GM18519 (cell line): Measurements from ENCODE around the gene GPR179.
A peak's percentile ranks its signal among the peaks of the same experiment; 100 is the strongest.

ENCODE experiments used
- ATAC-seq: cut with Tn5 transposase; IDR thresholded peaks from one replicate; pipeline ENCODE4 v1.9.1; 2021; ENCODE audit warnings: mild to moderate bottlenecking, moderate library complexity; ENCODE audit not compliant: unreplicated experiment, low FRiP score

Gene GPR179, protein sequence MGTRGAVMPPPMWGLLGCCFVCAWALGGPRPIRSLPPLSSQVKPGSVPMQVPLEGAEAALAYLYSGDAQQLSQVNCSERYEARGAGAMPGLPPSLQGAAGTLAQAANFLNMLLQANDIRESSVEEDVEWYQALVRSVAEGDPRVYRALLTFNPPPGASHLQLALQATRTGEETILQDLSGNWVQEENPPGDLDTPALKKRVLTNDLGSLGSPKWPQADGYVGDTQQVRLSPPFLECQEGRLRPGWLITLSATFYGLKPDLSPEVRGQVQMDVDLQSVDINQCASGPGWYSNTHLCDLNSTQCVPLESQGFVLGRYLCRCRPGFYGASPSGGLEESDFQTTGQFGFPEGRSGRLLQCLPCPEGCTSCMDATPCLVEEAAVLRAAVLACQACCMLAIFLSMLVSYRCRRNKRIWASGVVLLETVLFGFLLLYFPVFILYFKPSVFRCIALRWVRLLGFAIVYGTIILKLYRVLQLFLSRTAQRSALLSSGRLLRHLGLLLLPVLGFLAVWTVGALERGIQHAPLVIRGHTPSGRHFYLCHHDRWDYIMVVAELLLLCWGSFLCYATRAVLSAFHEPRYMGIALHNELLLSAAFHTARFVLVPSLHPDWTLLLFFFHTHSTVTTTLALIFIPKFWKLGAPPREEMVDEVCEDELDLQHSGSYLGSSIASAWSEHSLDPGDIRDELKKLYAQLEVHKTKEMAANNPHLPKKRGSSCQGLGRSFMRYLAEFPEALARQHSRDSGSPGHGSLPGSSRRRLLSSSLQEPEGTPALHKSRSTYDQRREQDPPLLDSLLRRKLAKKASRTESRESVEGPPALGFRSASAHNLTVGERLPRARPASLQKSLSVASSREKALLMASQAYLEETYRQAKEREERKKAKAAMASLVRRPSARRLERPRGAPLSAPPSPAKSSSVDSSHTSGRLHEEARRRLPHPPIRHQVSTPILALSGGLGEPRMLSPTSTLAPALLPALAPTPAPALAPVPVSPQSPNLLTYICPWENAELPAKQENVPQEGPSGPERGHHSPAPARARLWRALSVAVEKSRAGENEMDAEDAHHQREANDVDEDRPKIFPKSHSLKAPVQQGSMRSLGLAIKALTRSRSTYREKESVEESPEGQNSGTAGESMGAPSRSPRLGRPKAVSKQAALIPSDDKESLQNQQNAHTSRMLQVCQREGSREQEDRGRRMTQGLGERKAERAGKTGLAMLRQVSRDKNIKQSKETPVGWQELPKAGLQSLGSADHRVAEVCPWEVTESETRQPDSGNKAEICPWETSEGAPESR (N-terminal part only)

GRCh38 chr17:38343608-38344419 lies at the start of gene GPR179:
TSS of gene GPR179 (minus strand) at chr17:38343956. CDS start at chr17:38343789, 167 bp downstream.
- no peak for ATAC-seq

GRCh38 chr17:38379448-38379847 lies 35.7 kb upstream of the GPR179 start:
- ATAC-seq = no peak

DNA sequence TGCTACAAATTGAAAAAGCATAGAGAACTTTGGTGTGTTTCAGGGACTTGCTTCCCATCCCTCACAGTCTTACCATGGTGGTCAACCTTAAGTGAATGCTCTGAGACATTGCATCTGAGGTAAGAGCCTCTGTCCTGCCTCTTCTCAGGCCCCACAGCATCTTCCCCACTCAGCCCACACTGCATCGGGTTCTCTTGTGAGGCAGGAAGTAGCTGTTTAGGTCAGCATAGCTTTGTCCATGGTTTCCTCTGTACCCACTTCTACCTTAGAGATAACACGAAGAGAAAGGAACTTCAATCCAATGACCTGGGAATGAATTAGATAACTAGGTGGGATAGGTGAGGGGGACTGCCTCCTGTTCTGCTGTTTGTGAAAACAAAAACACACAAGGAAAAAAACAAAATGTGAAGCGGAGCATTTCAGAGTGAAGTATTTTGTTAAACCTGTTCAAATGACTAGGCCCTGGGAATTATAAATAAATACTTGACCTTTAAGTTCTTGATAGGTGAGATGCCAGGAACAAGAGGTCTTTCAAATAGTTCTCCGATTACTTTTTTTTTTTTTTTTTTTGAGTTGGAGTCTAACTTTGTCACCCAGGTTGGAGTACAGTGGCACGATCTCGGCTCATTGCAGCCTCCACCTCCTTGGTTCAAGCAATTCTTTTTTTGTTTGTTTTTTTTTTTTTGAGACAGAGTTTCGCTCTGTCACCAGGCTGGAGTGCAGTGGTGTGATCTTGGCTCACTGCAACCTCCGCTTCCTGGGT lies 25.5 kb upstream of the GPR179 start:
- ATAC-seq = no peak

DNA sequence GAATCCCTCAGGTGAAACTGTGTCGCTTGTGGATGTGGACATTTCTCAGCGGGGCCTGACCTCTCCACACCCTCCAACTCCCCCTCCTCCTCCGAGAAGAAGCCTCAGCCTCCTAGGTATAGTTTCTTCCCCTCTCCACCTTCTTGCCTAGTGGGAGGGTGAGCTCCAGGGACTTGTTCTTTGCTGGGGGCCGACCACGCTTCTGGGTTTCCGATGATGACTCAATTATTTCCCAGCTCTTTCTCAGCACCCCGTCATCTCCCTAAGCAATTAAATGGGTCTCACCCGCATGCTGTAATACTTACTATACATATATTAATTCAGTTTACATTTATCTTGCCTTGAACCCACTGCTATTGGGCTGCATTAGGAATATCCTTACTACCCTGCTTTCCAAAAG lies 21.0 kb upstream of the GPR179 start:
- no peak for ATAC-seq

DNA sequence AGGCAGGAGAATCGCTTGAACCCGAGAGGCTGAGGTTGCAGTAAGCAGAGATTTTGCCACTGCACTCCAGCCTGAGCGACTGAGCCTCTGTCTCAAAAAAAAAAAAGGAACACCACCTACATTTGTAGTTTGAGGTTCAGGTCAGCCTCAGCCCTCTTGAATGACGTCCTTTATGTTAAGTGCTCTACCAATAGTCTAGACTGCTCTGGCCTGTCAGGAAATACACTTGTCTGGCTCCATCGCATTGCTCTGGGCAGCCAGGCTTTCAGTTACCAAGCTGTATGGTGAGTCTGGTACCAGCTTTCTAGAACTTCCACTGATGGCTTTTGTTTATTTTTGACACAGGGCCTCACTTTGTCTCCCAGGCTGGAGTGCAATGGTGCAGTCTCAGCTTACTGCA lies 19.3 kb upstream of the GPR179 start:
- no peak for ATAC-seq

- ATAC-seq = no peak
These were observed 18.1 kb upstream of the GPR179 start for GRCh38 chr17:38361694-38362465.

- ATAC-seq = no peak
These were observed 15.1 kb upstream of the GPR179 start for GRCh38 chr17:38358586-38359513.

GRCh38 chr17:38357486-38358123 lies 13.8 kb upstream of the GPR179 start:
- no peak for ATAC-seq

- ATAC-seq = no peak
These were observed 11.5 kb upstream of the GPR179 start for GRCh38 chr17:38355251-38355650.

DNA sequence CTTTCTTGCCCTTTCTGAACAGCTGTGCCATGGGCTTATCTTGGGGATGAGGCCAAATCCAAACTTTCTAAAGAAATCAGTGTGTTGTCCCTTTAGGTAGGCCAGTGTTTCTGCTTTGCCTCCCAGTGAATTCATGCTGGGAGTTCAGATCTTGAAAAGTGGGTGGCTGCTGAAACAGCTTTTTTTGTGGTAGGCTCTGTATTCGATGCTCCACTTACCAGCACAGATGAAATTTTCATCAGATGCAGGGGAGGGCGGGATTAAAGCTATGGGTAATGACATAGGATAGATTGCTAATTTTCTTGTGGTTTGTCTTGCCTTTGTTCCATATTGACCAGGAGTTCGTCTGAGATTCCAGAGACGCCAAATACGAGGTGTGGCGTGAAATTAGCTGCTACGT lies 10.7 kb upstream of the GPR179 start:
- ATAC-seq = no peak

DNA sequence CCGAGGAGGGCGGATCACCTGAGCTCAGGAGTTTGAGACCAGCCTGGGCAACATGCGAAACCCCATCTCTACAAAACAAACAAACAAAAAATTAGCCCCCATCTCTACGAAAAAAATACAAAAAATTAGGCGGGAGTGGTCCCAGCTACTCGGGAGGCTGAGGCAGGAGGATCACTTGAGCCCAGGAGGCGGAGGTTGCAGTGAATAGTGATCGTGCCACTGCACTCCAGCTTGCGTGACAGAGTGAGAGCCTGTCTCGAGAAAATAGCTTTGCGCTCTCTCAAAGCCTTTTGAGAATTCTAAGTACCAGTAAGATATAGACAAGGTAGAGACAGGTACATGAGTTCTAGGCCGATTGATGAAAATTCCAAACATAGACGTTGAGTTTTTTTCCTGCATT lies 9.9 kb upstream of the GPR179 start:
- no peak for ATAC-seq

DNA sequence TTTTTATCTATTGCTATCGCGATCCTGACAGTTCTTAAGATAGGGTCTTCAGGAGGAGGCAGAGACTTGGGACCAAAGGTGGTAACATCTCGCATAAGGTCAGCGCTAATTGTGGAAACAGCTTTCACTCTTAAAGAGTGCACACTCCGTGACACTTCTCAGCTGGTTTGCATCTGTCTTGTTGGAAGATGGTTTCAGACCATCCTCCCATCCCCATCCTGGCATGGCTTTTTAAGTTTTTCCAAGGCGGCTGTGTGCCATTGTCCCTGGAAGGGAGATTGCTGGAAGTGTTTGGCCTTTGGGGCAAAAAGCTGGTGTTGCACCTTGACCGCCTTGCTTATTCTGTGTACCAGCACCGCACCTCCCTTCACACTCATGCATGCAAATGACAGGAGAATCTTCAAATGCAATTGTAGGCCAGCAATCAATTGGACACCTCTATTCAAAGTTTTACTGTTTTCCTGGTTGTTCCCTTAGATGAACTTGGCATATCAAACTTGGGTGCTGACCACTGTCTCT lies 9.4 kb upstream of the GPR179 start:
- no peak for ATAC-seq

DNA sequence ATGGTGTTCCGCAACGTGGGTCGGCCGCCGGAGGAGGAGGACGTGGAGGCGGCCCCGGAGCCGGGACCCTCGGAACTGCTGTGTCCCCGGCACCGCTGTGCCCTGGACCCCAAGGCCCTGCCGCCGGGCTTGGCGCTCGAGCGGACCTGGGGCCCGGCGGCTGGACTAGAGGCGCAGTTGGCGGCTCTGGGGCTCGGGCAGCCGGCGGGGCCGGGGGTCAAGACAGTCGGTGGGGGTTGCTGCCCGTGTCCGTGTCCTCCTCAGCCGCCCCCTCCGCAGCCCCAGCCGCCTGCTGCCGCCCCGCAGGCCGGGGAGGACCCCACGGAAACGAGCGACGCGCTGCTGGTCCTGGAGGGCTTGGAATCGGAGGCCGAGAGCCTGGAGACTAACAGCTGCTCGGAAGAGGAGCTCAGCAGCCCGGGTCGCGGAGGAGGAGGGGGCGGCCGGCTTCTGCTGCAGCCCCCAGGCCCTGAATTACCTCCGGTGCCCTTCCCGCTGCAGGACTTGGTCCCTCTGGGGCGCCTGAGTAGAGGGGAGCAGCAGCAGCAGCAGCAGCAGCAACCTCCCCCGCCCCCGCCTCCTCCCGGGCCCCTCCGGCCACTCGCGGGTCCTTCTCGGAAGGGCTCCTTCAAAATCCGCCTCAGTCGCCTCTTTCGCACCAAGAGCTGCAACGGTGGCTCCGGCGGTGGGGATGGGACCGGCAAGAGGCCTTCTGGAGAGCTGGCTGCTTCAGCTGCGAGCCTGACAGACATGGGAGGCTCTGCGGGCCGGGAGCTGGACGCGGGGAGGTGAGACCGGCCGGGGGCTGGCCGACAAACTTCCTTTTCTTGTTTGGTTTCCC lies 8.7 kb upstream of the GPR179 start:
- peak; percentile 11 for ATAC-seq

- ATAC-seq = peak; percentile 66
These were observed 7.9 kb upstream of the GPR179 start, which contains the start of gene SOCS7 for GRCh38 chr17:38351412-38352222. TSS of gene SOCS7 (plus strand) at chr17:38351844. CDS start at chr17:38352053, 209 bp downstream.

DNA sequence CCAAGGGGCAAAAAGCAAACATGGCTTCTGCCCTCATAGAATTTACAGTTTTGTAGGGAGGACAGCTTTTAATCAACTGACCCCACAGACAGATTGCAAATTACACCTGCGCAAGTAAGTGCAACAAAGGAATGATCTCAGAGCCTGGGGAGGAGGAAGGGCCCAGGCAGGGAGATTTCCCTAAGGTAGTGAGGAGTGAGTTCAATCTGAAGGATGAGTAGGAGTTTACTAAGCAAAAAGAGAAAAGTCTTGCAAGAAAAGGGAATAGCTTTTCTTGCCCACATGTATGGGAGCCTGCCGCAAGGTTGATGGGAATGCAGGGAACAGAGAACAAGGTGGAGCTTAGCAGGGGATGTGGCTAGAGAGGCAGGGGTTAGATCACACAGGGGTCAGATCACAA lies 6.3 kb upstream of the GPR179 start:
- ATAC-seq = no peak
